Activated naive CD8-positive, alpha-beta T cell treated with anti-CD3 and anti-CD28 coated beads, Interleukin-2, amount 50 U/mL, for 16 hours (primary cell): ENCODE results near the gene SRC.

Source experiments
- DNase-seq: peaks from one replicate; pipeline ENCODE4 v3.0.0-alpha.2; 2020; ENCODE audit warnings: low read depth, low spot score

Gene SRC

DNA sequence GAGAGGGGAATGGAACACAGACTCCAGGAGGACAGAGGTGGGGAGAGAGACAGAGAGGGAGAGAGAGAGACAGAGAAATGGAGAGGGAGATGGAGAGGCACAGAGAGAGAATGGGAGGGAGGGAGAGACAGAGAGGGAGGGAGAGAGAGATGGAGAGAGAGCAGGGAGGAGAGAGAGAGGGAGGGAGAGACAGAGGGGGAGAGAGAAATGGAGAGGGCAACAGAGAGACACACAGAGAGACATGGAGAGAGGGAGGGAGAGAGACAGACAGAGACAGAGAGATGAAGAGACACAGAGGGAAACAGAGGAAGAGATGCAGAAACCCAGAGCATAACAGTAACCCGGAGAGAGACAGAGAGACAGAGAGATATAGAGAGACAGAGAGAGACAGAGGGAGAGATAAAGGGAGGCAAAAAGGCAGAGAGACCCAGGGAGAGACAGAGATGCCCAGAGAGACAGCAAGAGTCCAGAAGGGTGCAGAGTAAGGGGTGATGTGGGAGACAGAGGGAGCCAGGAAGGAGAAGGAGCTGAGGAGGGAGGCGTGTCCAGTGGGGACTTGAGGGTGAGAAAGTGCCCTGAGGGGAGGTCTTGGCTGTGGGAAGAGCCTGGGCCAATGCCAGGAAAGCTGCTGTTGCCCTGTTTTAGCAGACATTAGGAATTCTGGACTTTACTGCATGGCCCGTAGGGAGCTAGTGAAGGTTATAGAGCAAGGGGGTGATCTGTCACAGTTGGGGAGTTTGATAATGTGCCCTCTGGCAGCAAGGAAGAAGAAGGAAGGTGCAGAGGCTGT lies 78.3 kb downstream of the SRC start:
- DNase-seq, result no peak

- DNase-seq, result no peak
These were observed 79.2 kb downstream of the SRC start for GRCh38 chr20:37425103-37425625.

GRCh38 chr20:37426106-37426505 lies 80.2 kb downstream of the SRC start:
- DNase-seq, result no peak

DNA sequence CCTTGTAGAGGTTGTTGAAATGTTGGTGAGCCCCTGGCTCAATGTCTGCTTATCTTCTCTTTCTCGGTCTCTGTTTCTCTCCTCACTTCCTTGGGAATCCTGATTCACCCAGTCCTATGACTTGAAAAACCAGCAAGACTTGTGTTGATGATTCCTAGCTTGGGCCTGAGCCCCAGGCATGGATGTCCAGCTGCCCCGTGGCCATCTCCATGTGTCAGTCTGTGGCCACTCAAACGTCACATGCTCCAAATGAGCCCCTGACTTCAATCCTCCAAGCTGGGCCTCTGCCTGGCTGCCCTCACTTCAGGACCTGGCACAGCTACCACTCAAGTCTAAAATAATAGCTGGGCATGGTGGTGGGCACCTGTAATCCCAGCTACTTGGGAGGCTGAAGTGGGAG lies 81.0 kb downstream of the SRC start:
- no peak for DNase-seq

GRCh38 chr20:37430044-37430443 lies 84.1 kb downstream of the SRC start:
- DNase-seq, result no peak

DNA sequence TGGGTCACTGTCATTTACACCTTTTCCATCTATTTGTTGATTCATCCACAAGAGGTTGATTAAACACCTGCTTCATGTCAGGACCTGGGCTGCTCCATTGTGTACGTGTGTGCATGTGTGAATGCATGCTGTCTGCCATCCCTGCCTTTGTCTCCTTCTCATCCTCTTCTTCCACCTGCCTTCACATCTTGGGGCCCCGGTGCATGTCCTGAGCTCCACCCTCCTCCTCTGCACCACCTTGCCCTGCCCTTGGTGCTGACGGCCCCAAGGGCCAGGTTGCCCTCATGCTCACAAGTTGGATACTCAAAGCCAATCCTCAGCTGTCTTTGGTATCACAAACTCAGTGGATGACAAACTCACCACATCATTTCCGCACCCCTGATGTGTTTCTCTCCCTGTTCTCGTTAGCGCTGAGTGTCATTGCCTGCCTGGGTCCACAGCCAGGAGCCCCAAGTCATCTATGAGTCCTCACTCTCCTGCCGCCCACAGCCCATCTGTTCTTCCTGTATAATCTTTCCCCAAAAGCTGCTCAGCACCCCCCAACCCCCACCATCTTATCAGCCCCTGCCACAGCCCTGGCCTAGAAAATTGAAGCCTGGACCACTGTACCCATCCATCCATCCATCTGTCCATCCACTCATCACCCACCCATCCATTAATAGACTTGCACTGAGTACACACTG lies 85.0 kb downstream of the SRC start:
- no peak for DNase-seq

DNA sequence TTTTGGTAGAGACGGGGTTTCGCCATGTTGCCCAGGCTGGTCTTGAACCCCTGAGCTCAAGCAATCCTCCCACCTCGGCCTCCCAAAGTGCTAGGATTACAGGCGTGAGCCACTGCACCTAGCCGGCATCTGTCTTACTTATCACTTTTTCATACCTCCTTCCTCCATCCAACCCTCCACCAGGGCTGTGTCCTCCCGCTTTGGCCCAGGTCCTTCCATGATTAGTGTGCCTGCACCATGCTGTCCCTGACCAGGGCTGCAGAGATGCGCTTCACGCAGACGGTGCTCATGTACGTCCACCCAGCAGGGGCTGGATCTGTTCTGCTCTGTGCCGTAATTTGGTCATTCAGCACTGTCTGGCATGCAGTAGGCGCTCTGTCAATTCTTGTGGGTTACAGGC lies 85.8 kb downstream of the SRC start:
- no peak for DNase-seq

GRCh38 chr20:37432606-37433005 lies 86.7 kb downstream of the SRC start:
- DNase-seq, result no peak

GRCh38 chr20:37435607-37436006 lies 89.7 kb downstream of the SRC start:
- DNase-seq, result no peak

DNA sequence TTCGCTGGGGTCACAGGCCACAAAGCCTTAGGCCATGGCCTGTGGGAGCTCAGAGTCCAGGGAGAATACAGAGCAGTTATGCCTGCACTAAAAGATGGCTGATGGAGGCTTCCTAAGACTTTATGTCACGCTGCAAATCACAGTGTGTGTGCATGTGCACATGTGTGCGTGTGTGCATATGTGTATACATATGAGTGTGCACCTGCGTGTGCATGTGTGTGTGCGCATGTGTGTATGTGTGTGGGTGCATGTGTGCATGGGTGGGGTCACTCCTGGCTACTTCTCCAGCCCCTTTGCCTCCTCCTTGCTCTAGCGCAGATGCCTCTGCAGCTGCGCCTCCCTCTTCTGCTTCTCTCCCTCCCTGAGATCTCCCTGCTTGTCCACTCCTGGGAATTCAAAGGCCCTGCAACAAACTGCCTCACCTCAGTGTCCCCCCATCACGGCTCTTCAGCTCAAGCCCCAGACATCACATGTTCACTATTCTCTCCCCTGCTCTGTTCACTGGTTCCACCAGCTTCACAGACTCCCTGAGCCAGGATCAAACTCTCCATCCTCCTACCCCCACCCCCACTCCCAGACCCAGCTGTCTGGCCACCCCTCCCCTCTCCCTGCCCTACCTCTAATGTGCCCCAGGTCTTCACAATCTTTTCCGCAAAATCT lies 90.7 kb downstream of the SRC start:
- no peak for DNase-seq

- no peak for DNase-seq
These were observed 91.7 kb downstream of the SRC start for GRCh38 chr20:37437676-37438075.

DNA sequence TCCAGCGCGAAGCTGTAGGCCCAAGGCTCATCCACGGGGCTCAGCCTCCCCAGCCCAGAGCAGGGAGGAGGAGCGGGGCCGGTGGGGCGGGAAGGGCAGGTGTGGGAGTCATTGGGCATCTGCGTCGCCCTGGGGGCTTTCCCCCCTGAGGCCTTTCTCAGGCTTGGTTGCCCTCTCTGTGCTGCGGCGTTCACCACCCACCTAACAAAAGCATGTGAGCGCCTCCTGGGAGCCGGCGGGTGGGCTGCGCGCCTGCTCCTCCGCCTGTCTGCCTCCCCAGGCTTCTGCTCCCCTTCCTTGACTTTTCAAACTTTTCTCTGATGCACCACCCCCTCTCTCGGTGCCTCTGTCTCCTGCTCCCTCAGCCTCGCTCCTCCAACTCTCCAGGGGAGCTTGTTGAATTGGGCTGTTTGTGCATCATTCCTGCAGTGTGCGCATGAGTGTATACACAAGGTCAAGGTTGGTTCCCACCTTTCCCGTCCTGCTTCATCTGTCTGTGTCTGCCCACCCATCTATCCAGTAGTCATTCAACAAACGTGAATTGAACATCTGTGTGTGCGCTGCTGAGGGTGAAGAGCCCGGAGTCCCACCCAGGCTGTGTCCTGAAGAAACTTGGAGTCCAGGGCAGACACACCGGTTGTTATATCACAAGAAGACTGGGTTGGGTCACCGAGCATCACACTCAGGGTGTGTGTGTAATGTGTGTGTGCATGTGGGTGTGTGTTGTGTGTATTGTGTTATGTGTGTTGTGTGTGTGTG lies 92.7 kb downstream of the SRC start:
- DNase-seq, result no peak

DNA sequence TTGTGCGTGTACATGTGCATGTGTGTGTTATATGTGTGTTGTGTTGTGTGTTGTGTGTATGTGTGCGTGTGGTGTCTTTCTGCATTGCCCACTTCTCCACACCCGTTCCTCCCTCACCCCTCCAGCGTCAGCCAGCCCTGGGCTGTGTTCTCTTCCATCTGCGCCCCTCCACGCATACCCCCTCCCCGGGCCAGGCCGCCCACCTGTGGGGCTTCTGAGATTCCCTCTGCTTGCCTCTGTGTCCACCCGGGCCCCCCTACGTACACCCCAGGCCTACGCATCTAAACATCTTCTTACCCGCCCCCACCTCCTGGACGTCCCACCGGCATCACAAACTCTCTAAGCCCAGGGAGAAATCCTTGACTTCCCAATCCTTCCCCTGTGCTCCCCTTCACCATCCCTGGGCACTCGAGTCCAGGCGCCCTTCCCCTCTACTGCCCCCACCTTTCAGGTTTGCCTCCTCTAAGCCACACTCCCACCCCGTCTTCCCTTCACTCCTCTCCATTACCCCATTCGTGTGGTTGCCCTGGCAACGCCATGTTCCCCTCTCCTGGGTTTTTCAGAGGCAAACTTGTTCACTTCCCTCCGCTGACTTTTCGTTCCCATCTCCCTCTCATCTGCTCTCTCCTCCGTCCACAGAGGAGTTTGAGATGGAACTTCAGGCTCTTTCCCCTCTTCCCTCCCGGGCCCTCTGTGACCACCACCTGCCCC lies 93.4 kb downstream of the SRC start:
- no peak for DNase-seq

GRCh38 chr20:37441023-37441422 lies 95.1 kb downstream of the SRC start:
- no peak for DNase-seq

GRCh38 chr20:37442547-37442946 lies 96.6 kb downstream of the SRC start:
- no peak for DNase-seq

- no peak for DNase-seq
These were observed 97.0 kb downstream of the SRC start for GRCh38 chr20:37442986-37443385.

DNA sequence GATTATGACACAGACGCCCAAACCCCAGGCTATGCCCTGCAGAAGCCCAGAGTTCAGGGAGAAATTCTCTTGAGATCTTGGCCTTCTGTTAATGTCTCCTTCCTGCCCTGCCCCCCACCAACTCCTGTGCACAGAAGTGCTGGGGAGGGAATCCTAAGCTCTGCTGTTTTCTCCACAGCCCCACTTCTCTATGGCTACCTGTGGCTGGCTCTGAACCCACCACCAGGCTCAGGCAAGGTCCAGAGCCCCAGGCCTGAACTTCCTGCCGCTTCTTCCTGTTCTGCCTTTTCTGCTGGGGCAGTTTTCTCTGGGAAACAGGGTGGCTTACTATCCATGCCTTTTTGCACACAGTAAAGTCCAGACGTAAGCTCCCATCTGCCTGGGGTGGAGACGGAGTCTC lies 97.7 kb downstream of the SRC start:
- DNase-seq, result no peak

DNA sequence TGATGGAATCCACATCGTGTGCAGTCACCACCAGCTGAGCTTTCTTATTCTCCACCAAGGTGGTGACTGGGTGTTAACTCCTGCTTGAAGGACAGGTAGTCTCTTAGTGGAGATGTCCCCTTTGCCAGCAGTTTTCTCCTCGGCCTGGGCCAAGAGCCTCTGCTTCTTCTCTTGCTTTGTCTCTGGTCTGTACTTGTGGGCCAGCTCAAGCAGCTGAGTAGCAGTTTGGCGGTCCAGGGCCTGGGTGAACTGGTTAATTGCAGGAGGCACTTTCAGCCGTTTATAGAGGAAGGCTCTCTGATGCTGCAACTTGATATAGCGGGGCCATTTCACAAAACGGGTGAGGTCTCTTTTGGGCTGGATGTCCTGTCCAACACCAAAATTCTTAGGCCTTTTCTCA lies 99.1 kb downstream of the SRC start:
- no peak for DNase-seq

GRCh38 chr20:37446286-37447032 lies 100.5 kb downstream of the SRC start:
- DNase-seq, result no peak

DNA sequence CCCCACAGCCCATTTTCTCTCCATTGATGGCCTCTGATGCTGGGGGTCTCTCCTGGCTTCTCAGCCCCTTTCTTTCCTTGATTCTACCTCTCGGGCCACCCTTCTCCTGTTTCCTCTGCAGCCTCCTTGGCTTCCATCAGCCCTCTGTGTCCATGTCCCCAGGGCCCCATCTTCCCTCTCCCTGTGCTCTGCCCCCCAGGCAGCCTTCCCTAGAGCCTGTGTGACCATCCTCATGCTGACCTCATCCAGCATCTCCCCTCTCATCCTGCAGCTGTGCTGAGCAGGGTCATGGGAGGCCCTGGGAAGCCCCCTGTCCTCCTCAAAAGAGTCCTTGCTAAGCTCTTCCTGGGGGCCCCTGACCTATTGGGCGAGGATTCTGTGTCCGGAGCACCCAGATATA lies 101.7 kb downstream of the SRC start:
- DNase-seq, result no peak

GRCh38 chr20:37449276-37449675 lies 103.3 kb downstream of the SRC start:
- no peak for DNase-seq
